Panc1 (cell line): ENCODE results near the gene PARVB. TPM values are rescaled to one million over a fixed set of nuclear protein-coding genes. Genes with fewer than 3 reads are reported as not detected.

ENCODE experiments used
- ATAC-seq: fragments of 200-7000 bp; cut with Tn5 transposase; 2 replicates; pipeline ENCODE4 v1.9.1; 2020; ENCODE audit warnings: mild to moderate bottlenecking, moderate library complexity
- BruUV-seq: library from RNA; stranded (reverse); fragments of 400-500 nt; replicated peaks from 2 replicates; lab custom pipeline; 2021; lab: Mats Ljungman, UMichigan
- CTCF ChIA-PET: fragments of 300-600 bp; sonication (Branson Sonifier 250); formaldehyde crosslinking; loops from one replicate; lab custom pipeline; 2022; ENCODE audit warnings: antibody characterized with exemption; lab: Charles Lee
- POLR2A ChIA-PET: fragments of 300-600 bp; sonication (Branson Sonifier 250); formaldehyde crosslinking; loops from one replicate; lab custom pipeline; 2022; ENCODE audit warnings: antibody characterized with exemption; lab: Charles Lee
- DNase-seq: peaks from one replicate; pipeline ENCODE4 v3.0.0-alpha.2; 2010; ENCODE audit warnings: low read depth, low spot score
- H3K27ac ChIP-seq: 2 replicates; pipeline ENCODE4 v1.5.1; 2011; ENCODE audit warnings: mild to moderate bottlenecking, low read length, inconsistent platforms
- H3K27me3 ChIP-seq: fragments of 200-500 bp; sonication (Bioruptor generic); 2 replicates; pipeline ENCODE4 v1.6.0; 2014; ENCODE audit warnings: low read length, inconsistent platforms; ENCODE audit not compliant: control insufficient read depth, insufficient read depth
- H3K36me3 ChIP-seq: fragments of 200-500 bp; sonication (Bioruptor generic); 2 replicates; pipeline ENCODE4 v1.5.1; 2014; ENCODE audit warnings: inconsistent platforms, mild to moderate bottlenecking, low read length, moderate library complexity; ENCODE audit not compliant: control insufficient read depth, insufficient read depth
- H3K4me1 ChIP-seq: 2 replicates; pipeline ENCODE4 v1.5.1; 2011; ENCODE audit warnings: inconsistent platforms, mild to moderate bottlenecking, low read length, moderate library complexity; ENCODE audit not compliant: control insufficient read depth, insufficient read depth
- H3K4me3 ChIP-seq, 2 experiments: 2 replicates each; pipeline ENCODE4 v1.5.1; 2011 to 2012; ENCODE audit warnings: low read depth in 2 of 2, low read length in 2 of 2, mild to moderate bottlenecking in 2 of 2, inconsistent platforms in 1 of 2, moderate library complexity in 1 of 2
- H3K9me3 ChIP-seq: fragments of 200-500 bp; sonication (Bioruptor generic); 2 replicates; pipeline ENCODE4 v1.5.1; 2014; ENCODE audit warnings: low read depth, mild to moderate bottlenecking, inconsistent platforms, low read length, moderate library complexity; ENCODE audit not compliant: control insufficient read depth, insufficient read depth
- CTCF ChIP-seq: fragments of 450-650 bp; IDR thresholded peaks from 2 replicates; pipeline ENCODE4 v1.5.1; 2017; ENCODE audit warnings: mild to moderate bottlenecking
- POLR2AphosphoS5 ChIP-seq: IDR thresholded peaks from 2 replicates; pipeline ENCODE4 v1.6.1; 2012; ENCODE audit warnings: mild to moderate bottlenecking, low read depth, low read length, moderate library complexity
- REST ChIP-seq, 2 experiments: IDR thresholded peaks; 2 replicates each; pipeline ENCODE4 v1.6.1; 2011 to 2012; ENCODE audit warnings: low read depth in 2 of 2, control low read depth in 1 of 2, low read length in 1 of 2, mild to moderate bottlenecking in 1 of 2, moderate library complexity in 1 of 2; ENCODE audit not compliant: insufficient read depth in 1 of 2
- SIN3A ChIP-seq: IDR thresholded peaks from 2 replicates; pipeline ENCODE4 v1.6.1; 2012; ENCODE audit warnings: low read depth, mild to moderate bottlenecking, low read length, moderate library complexity, borderline replicate concordance; ENCODE audit not compliant: insufficient read depth
- TCF7L2 ChIP-seq: IDR thresholded peaks from 2 replicates; pipeline ENCODE4 v1.6.1; 2011; ENCODE audit warnings: mild to moderate bottlenecking, low read depth, low read length, inconsistent platforms
- in situ Hi-C: cut with HindIII; loops from 2 replicates; pipeline ENCODE4 v1.10.0; 2016; ENCODE audit warnings: low sequenced_read_pairs, low pct_unique_long_range_greater_than_20kb
- intact Hi-C: fragments of 100-400 bp; cut with micrococcal nuclease; formaldehyde crosslinking; loops from one replicate; pipeline ENCODE4 v1.10.0; 2022; ENCODE audit not compliant: unreplicated experiment
- total RNA-seq: library from RNA; stranded (reverse); gene quantifications from one replicate; pipeline ENCODE4 v1.2.1, GENCODE V29; 2021; ENCODE audit not compliant: unreplicated experiment

Gene PARVB
- total RNA-seq, 1 experiment from 2014 or later, result 28.1 TPM

GRCh38 chr22:44165286-44165874 is 141.3 kb downstream of the PARVB start:
- Histone ChIP-seq H3K27me3 (no peaks in the 10 kb centered on the region), H3K27ac (no peak overlapping the region), H3K9me3 (no peaks in the 10 kb centered on the region), H3K4me1 (no peaks in the 10 kb centered on the region), H3K4me3 (no peak overlapping the region), H3K36me3 (no peaks in the 10 kb centered on the region)
- ATAC-seq, result no peak
- DNase-seq, result no peak
- BruUV-seq, result no TSS peak
- ChIA-PET CTCF (interaction anchor here (0.8 kb wide), 1 partner anchor 458 kb away, joined by 3 read pairs; no protein-coding TSS in a partner anchor), POLR2A (no interaction called here)
- intact Hi-C loops (no loop called here), in situ Hi-C loops (no loop called here)
- no peak for TF ChIP-seq TCF7L2
- TF ChIP-seq REST (IDR thresholded peaks at IDR 0.05; ENCODE audit: insufficient read depth in 1 of 2, low read depth in 2 of 2, low read length in 1 of 2), result no peak
- TF ChIP-seq SIN3A, result no peak
- no peak for TF ChIP-seq POLR2AphosphoS5
- TF ChIP-seq CTCF, result no peak

GRCh38 chr22:44166498-44167276 is 142.6 kb downstream of the PARVB start:
- Histone ChIP-seq H3K9me3 (no peaks in the 10 kb centered on the region), H3K27ac (no peak overlapping the region), H3K27me3 (no peaks in the 10 kb centered on the region), H3K4me1 (no peaks in the 10 kb centered on the region), H3K36me3 (no peaks in the 10 kb centered on the region), H3K4me3 (no peak overlapping the region)
- no peak for DNase-seq
- POLR2A ChIA-PET, result no interaction called here
- in situ Hi-C loops (no loop called here), intact Hi-C loops (no loop called here)
- ATAC-seq, result no peak
- BruUV-seq, result no TSS peak
- TF ChIP-seq REST (IDR thresholded peaks at IDR 0.05; ENCODE audit: insufficient read depth in 1 of 2, low read depth in 2 of 2, low read length in 1 of 2) (no peak), CTCF (no peak), POLR2AphosphoS5 (no peak), TCF7L2 (no peak)
- CTCF ChIA-PET, result no interaction called here
